NT2/D1 (cell line): Measurements from ENCODE around the gene UCK2.

Experiments used
- DNase-seq: peaks from one replicate; pipeline ENCODE4 v3.0.0-alpha.2; 2011; ENCODE audit warnings: low read depth, low spot score
- H3K27me3 ChIP-seq: 2 replicates; pipeline ENCODE4 v1.6.0; 2011; ENCODE audit warnings: mild to moderate bottlenecking; ENCODE audit not compliant: insufficient read length, insufficient read depth
- H3K36me3 ChIP-seq: 2 replicates; pipeline ENCODE4 v1.6.1; 2011; ENCODE audit warnings: mild to moderate bottlenecking, low read length, mixed read lengths; ENCODE audit not compliant: insufficient read depth, insufficient read length
- H3K4me1 ChIP-seq: 2 replicates; pipeline ENCODE4 v1.5.1; 2011; ENCODE audit not compliant: insufficient read depth, insufficient read length
- H3K4me3 ChIP-seq: 2 replicates; pipeline ENCODE4 v1.5.1; 2011; ENCODE audit warnings: low read depth; ENCODE audit not compliant: insufficient read length
- H3K9ac ChIP-seq: 2 replicates; pipeline ENCODE4 v1.6.0; 2011; ENCODE audit warnings: low read depth; ENCODE audit not compliant: insufficient read length
- H3K9me3 ChIP-seq: 2 replicates; pipeline ENCODE4 v1.5.1; 2011; ENCODE audit warnings: mild to moderate bottlenecking, low read length; ENCODE audit not compliant: insufficient read depth
- SUZ12 ChIP-seq: IDR thresholded peaks from 2 replicates; pipeline ENCODE4 v1.6.1; 2011; ENCODE audit not compliant: insufficient read length, insufficient read depth; ENCODE audit errors: extremely low read depth
- YY1 ChIP-seq: IDR thresholded peaks from 2 replicates; pipeline ENCODE4 v1.6.1; 2011; ENCODE audit not compliant: insufficient read length, insufficient read depth
- ZNF274 ChIP-seq: IDR thresholded peaks from 2 replicates; pipeline ENCODE4 v1.6.1; 2011; ENCODE audit warnings: mild to moderate bottlenecking, low read depth, low read length

Gene UCK2

GRCh38 chr1:165876121-165876520 is 48.7 kb downstream of the UCK2 start:
- H3K9me3 ChIP-seq, result peaks cover 64% of the 10 kb centered on the region
- H3K27me3 ChIP-seq, result no peaks in the 10 kb centered on the region
- no peak for DNase-seq
- no peak overlapping the region for H3K9ac ChIP-seq
- no peaks in the 10 kb centered on the region for H3K4me1 ChIP-seq
- no peak overlapping the region for H3K4me3 ChIP-seq
- TF ChIP-seq SUZ12 (no peak), ZNF274 (no peak), YY1 (no peak)
- peaks cover 27% of the 10 kb centered on the region for H3K36me3 ChIP-seq

GRCh38 chr1:165877411-165877810 is 50.0 kb downstream of the UCK2 start:
- peaks cover 26% of the 10 kb centered on the region for H3K36me3 ChIP-seq
- TF ChIP-seq SUZ12, result no peak
- no peak for TF ChIP-seq ZNF274
- no peak for TF ChIP-seq YY1

GRCh38 chr1:165877940-165878556 is 50.6 kb downstream of the UCK2 start:
- Histone ChIP-seq H3K4me3 (no peak overlapping the region), H3K9ac (no peak overlapping the region), H3K27me3 (no peaks in the 10 kb centered on the region), H3K36me3 (peaks cover 29% of the 10 kb centered on the region), H3K4me1 (no peaks in the 10 kb centered on the region), H3K9me3 (peaks cover 44% of the 10 kb centered on the region)
- DNase-seq, result no peak
- TF ChIP-seq YY1 (no peak), ZNF274 (no peak), SUZ12 (no peak)

More at GRCh38 chr1:165877411-165877810, 50.0 kb downstream of the UCK2 start:
- Histone ChIP-seq H3K27me3 (no peaks in the 10 kb centered on the region), H3K9me3 (peaks cover 51% of the 10 kb centered on the region), H3K9ac (no peak overlapping the region), H3K4me3 (no peak overlapping the region), H3K4me1 (no peaks in the 10 kb centered on the region)
- DNase-seq, result no peak

GRCh38 chr1:165879946-165880345 is 52.5 kb downstream of the UCK2 start:
- Histone ChIP-seq H3K9me3 (peaks cover 28% of the 10 kb centered on the region), H3K4me1 (no peaks in the 10 kb centered on the region), H3K9ac (no peak overlapping the region), H3K27me3 (no peaks in the 10 kb centered on the region), H3K4me3 (no peak overlapping the region), H3K36me3 (peaks cover 22% of the 10 kb centered on the region)
- no peak for DNase-seq
- TF ChIP-seq ZNF274 (no peak), SUZ12 (no peak), YY1 (no peak)

GRCh38 chr1:165880993-165881392 is 53.6 kb downstream of the UCK2 start:
- TF ChIP-seq YY1, result no peak
- no peak for TF ChIP-seq ZNF274
- TF ChIP-seq SUZ12, result no peak
- DNase-seq, result no peak
- H3K9ac ChIP-seq, result no peak overlapping the region
- H3K4me1 ChIP-seq, result no peaks in the 10 kb centered on the region
- H3K36me3 ChIP-seq, result peaks cover 22% of the 10 kb centered on the region
- no peak overlapping the region for H3K4me3 ChIP-seq
- H3K9me3 ChIP-seq, result peaks cover 24% of the 10 kb centered on the region
- no peaks in the 10 kb centered on the region for H3K27me3 ChIP-seq

- DNase-seq, result no peak
- H3K4me1 ChIP-seq, result no peaks in the 10 kb centered on the region
- no peaks in the 10 kb centered on the region for H3K27me3 ChIP-seq
- H3K36me3 ChIP-seq, result peaks cover 24% of the 10 kb centered on the region
- no peak overlapping the region for H3K9ac ChIP-seq
- H3K9me3 ChIP-seq, result peaks cover 11% of the 10 kb centered on the region
- no peak for TF ChIP-seq ZNF274
- no peak for TF ChIP-seq SUZ12
- no peak for TF ChIP-seq YY1
- no peak overlapping the region for H3K4me3 ChIP-seq
These were observed 54.9 kb downstream of the UCK2 start for GRCh38 chr1:165882168-165882837.

GRCh38 chr1:165883056-165883455 is 55.6 kb downstream of the UCK2 start:
- TF ChIP-seq YY1 (no peak), SUZ12 (no peak), ZNF274 (no peak)
- Histone ChIP-seq H3K4me3 (no peak overlapping the region), H3K9ac (no peak overlapping the region), H3K9me3 (peaks cover 4% of the 10 kb centered on the region; the same call in 1 of the 2 replicates), H3K4me1 (no peaks in the 10 kb centered on the region), H3K36me3 (peaks cover 23% of the 10 kb centered on the region), H3K27me3 (no peaks in the 10 kb centered on the region)
- peak; percentile 32 for DNase-seq
